T-helper 2 cell treated with Interferon-gamma antibody and Interleukin-4, amounts not matched to agents 100 ng/mL and 5 ng/mL, for 36 hours (primary cell): ENCODE measurements around the gene GRB10. TPM values are rescaled to one million over a fixed set of nuclear protein-coding genes. Genes with fewer than 3 reads are reported as not detected.

Experiments
- intact Hi-C: fragments of 100-400 bp; cut with micrococcal nuclease; formaldehyde crosslinking; loops from one replicate; pipeline ENCODE4 v1.15.1; 2023
- total RNA-seq: library from RNA; stranded (reverse); gene quantifications from 2 replicates; pipeline ENCODE4 v1.2.3, GENCODE V29; 2022

The GRB10 gene
- total RNA-seq, 1 donor from 2014 or later: 3.7 TPM

GRCh38 chr7:50723173-50723572 lies 59.5 kb downstream of the GRB10 start:
- intact Hi-C loops: no loop called here

GRCh38 chr7:50721661-50722259 lies 60.9 kb downstream of the GRB10 start:
- intact Hi-C loops: no loop called here

GRCh38 chr7:50721160-50721559 lies 61.5 kb downstream of the GRB10 start:
- intact Hi-C loops: no loop called here

- intact Hi-C loops: no loop called here
These were observed 62.4 kb downstream of the GRB10 start for GRCh38 chr7:50720295-50720694.

GRCh38 chr7:50718876-50719275 lies 63.8 kb downstream of the GRB10 start:
- intact Hi-C loops: no loop called here

GRCh38 chr7:50718311-50718710 lies 64.4 kb downstream of the GRB10 start:
- intact Hi-C loops: no loop called here

GRCh38 chr7:50717181-50717580 lies 65.5 kb downstream of the GRB10 start:
- intact Hi-C loops: no loop called here

GRCh38 chr7:50714857-50715256 lies 67.8 kb downstream of the GRB10 start:
- intact Hi-C loops: no loop called here

- intact Hi-C loops: no loop called here
These were observed 69.4 kb downstream of the GRB10 start for GRCh38 chr7:50713123-50713965.

- intact Hi-C loops: no loop called here
These were observed 70.2 kb downstream of the GRB10 start for GRCh38 chr7:50712252-50713122.

GRCh38 chr7:50711271-50712175 lies 71.2 kb downstream of the GRB10 start:
- intact Hi-C loops: no loop called here

GRCh38 chr7:50710441-50711154 lies 72.1 kb downstream of the GRB10 start:
- intact Hi-C loops: no loop called here

- intact Hi-C loops: no loop called here
These were observed 73.5 kb downstream of the GRB10 start for GRCh38 chr7:50709151-50709550.

- intact Hi-C loops: no loop called here
These were observed 75.3 kb downstream of the GRB10 start for GRCh38 chr7:50707236-50708006.

- intact Hi-C loops: no loop called here
These were observed 76.2 kb downstream of the GRB10 start for GRCh38 chr7:50706469-50706937.

- intact Hi-C loops: no loop called here
These were observed 77.9 kb downstream of the GRB10 start for GRCh38 chr7:50704844-50705243.

- intact Hi-C loops: no loop called here
These were observed 79.0 kb downstream of the GRB10 start for GRCh38 chr7:50703654-50704053.

- intact Hi-C loops: loop anchor here (5.0 to 10.0 kb wide), 2 partner anchors 376 to 443 kb away; no protein-coding TSS in a partner anchor
These were observed 83.6 kb downstream of the GRB10 start for GRCh38 chr7:50699143-50699542.

- intact Hi-C loops: loop anchor here (2.0 to 10.0 kb wide), 3 partner anchors 377 to 463 kb away; no protein-coding TSS in a partner anchor
These were observed 84.9 kb downstream of the GRB10 start for GRCh38 chr7:50697748-50698147.
